ENCODE results near the gene ABCC1. TPM values are rescaled to one million over a fixed set of nuclear protein-coding genes. Genes with fewer than 3 reads are reported as not detected.

Gene ABCC1
- total and polyA plus RNA-seq, 12 donors: 12.4 to 38.8 (median 28.0) TPM

DNA sequence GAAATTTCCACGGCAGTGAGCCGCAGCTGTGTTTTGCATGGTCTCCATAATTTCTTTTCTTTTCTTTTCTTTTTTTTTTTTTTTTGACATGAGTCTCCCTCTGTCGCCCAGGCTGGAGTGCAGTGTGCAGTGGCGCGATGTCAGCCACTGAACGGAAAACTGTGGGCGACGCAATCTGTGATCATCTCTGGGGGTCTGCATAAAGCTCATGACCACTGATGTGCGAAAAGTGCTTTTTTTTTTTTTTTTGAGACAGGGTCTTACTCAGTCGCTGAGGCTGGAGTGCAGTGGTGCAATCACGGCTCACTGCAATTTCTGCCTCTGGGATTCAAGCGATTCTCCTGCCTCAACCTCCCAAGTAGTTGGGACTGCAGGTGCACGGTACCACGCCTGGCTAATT, 156.2 kb downstream of the ABCC1 start:
- no peak for DNase-seq
- Histone ChIP-seq H3K4me3 (no peak overlapping the region), H3K4me1 (replicated peaks in 1 of 2) (no peaks in the 10 kb centered on the region), H3K9me3 (replicated peaks in 1 of 3) (no peaks in the 10 kb centered on the region), H3K27me3 (no peaks in the 10 kb centered on the region), H3K36me3 (replicated peaks in 1 of 2) (peaks cover 0 to 23% of the 10 kb centered on the region in 2 donors), H3K27ac (no peak overlapping the region)
- 89 to 97% (median 94%) methylated on average over 14 of the region's 14 CpGs for WGBS, 4 donors
- TF ChIP-seq, protein P1, sequence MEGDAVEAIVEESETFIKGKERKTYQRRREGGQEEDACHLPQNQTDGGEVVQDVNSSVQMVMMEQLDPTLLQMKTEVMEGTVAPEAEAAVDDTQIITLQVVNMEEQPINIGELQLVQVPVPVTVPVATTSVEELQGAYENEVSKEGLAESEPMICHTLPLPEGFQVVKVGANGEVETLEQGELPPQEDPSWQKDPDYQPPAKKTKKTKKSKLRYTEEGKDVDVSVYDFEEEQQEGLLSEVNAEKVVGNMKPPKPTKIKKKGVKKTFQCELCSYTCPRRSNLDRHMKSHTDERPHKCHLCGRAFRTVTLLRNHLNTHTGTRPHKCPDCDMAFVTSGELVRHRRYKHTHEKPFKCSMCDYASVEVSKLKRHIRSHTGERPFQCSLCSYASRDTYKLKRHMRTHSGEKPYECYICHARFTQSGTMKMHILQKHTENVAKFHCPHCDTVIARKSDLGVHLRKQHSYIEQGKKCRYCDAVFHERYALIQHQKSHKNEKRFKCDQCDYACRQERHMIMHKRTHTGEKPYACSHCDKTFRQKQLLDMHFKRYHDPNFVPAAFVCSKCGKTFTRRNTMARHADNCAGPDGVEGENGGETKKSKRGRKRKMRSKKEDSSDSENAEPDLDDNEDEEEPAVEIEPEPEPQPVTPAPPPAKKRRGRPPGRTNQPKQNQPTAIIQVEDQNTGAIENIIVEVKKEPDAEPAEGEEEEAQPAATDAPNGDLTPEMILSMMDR (IDR thresholded peaks at IDR 0.05): no peak
- no peak for TF ChIP-seq POLR2A (IDR thresholded peaks at IDR 0.05)
- intact Hi-C loops (cut with DNase I): no loop called here

DNA sequence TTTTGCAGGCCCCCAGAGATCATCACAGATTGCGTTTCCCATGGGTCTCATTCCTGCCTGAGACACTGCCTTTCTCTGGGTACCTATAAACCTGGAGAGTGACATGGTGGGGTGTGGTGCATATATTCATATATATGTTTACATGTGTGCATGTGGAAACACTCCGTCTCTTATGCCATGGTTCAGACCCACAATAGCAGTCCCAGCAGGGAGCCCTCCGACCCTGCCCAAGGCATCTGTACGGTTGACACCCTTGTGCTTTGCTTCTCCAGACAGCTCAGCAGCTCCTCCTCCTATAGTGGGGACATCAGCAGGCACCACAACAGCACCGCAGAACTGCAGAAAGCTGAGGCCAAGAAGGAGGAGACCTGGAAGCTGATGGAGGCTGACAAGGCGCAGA, 157.1 kb downstream of the ABCC1 start:
- DNase-seq: no peak
- no peak overlapping the region for H3K4me3 ChIP-seq
- 89 to 100% (median 95%) methylated on average over 4 to 6 of the region's 6 CpGs for WGBS, 4 donors
- TF ChIP-seq, protein P1 (IDR thresholded peaks at IDR 0.05): no peak
- no peak for TF ChIP-seq POLR2A (IDR thresholded peaks at IDR 0.05)
- no peaks in the 10 kb centered on the region for H3K27me3 ChIP-seq
- peaks cover 0 to 31% of the 10 kb centered on the region in 2 donors for H3K36me3 ChIP-seq (replicated peaks in 1 of 2)
- no peaks in the 10 kb centered on the region for H3K4me1 ChIP-seq (replicated peaks in 1 of 2)
- intact Hi-C loops (cut with DNase I): no loop called here
- H3K27ac ChIP-seq: no peak overlapping the region
- no peaks in the 10 kb centered on the region for H3K9me3 ChIP-seq (replicated peaks in 1 of 3)

DNA sequence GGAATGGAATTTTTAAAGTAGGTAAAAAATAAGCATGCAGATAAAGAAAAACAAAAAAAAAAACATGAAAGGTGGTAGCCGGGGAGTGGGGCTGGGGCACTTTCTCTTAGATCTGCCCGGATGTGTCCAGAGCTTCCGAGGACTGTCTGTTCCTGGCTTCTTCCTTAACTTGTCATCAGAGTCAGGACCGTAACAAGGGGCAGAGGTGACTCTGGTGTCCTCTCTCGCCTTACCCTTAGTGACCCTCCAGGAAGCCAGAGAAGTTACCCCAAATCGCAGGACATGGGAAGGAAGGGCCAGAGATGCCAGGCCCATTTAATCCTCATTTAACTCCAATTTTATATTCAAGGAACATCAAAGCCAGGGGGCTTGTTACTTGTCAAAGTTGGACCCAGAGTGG, 158.4 kb downstream of the ABCC1 start:
- intact Hi-C loops (cut with DNase I): no loop called here
- Histone ChIP-seq H3K36me3 (replicated peaks in 1 of 2) (peaks cover 0 to 39% of the 10 kb centered on the region in 2 donors), H3K27ac (peak overlapping the region in 1 of 5 donors; percentile 0), H3K4me3 (no peak overlapping the region), H3K9me3 (replicated peaks in 1 of 3) (no peaks in the 10 kb centered on the region), H3K4me1 (replicated peaks in 1 of 2) (no peaks in the 10 kb centered on the region), H3K27me3 (no peaks in the 10 kb centered on the region)
- TF ChIP-seq, protein P1 (IDR thresholded peaks at IDR 0.05): no peak
- no peak for TF ChIP-seq POLR2A (IDR thresholded peaks at IDR 0.05)
- 68 to 83% (median 76%) methylated on average over 6 of the region's 6 CpGs for WGBS, 4 donors
- DNase-seq: peak in 4 of 7 donors; percentile 24 to 61 (median 31)

DNA sequence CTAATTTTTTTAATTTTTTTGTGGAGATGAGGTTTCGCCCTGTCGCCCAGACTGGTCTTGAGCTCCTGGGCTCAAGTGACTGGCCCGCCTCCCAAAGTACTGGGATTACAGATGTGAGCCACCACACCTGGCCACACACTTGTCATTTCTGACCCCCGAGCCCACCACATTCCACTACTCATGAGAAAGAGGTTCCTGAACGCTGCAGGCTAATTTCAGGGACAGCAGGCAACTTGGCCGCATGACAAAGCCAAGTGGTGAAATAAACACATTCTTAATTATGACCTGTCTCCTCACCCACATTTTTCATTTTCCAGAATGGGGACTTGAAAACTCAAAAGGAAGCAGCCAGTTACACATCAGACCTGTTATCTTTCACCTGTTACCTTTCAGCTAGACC, 159.3 kb downstream of the ABCC1 start:
- H3K27ac ChIP-seq: peak overlapping the region in 1 of 5 donors; percentile 0
- no peaks in the 10 kb centered on the region for H3K27me3 ChIP-seq
- intact Hi-C loops (cut with DNase I): no loop called here
- 79 to 93% (median 88%) methylated on average over 6 of the region's 6 CpGs for WGBS, 4 donors
- DNase-seq: no peak
- peaks cover 0 to 39% of the 10 kb centered on the region in 2 donors for H3K36me3 ChIP-seq (replicated peaks in 1 of 2)
- no peaks in the 10 kb centered on the region for H3K9me3 ChIP-seq (replicated peaks in 1 of 3)
- no peak overlapping the region for H3K4me3 ChIP-seq
- TF ChIP-seq POLR2A (IDR thresholded peaks at IDR 0.05): no peak
- TF ChIP-seq, protein P1 (IDR thresholded peaks at IDR 0.05): no peak
- no peaks in the 10 kb centered on the region for H3K4me1 ChIP-seq (replicated peaks in 1 of 2)

Measured in adrenal gland (tissue), 12 donors.